ENCODE measurements around the gene CNTNAP2. TPM values are rescaled to one million over a fixed set of nuclear protein-coding genes. Genes with fewer than 3 reads are reported as not detected.

Gene CNTNAP2
- total RNA-seq, 2 donors from 2014 or later, result 4.4 to 8.5 TPM

DNA sequence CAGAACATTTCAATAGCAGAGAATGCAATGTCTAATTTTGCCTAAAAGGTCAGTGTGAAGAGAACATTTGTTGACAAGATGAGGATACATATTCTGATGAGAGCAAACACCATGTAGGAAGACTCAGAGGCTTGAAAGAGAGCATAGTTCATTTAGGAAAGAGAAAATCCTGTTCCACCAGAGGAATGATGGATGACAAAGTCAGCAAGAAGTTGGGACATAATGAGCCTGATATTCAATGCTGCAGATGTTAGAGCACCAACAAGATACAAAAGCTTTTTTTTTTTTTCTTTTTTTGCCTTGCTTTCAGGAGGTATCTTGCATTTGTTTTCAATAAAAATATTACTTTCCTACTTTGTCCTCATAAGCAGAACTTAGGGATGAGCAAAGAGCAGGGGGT is 1522.0 kb downstream of the CNTNAP2 start:
- intact Hi-C loops (cut with DNase I), result no loop called here

DNA sequence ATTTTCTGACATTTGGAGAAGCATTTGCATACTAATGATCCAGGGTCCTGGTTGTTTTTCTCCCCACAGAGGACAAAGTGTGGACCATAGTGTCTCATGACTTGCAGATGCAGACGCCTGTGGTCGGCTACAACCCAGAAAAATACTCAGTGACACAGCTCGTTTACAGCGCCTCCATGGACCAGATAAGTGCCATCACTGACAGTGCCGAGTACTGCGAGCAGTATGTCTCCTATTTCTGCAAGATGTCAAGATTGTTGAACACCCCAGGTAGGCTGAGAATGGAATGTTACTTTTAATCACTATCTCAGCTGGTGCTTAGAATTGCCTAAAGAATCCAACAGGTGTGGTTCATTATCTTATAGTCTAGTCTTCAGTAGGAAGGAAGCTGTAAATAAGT is 1522.4 kb downstream of the CNTNAP2 start:
- Histone ChIP-seq H3K27ac (no peak overlapping the region), H3K9me3 (no peaks in the 10 kb centered on the region), H3K4me3 (no peak overlapping the region), H3K9ac (ENCODE audit: low read depth in 2 of 2, low read length in 2 of 2) (no peak overlapping the region), H3K4me1 (no peaks in the 10 kb centered on the region), H3K36me3 (no peaks in the 10 kb centered on the region), H3K27me3 (no peaks in the 10 kb centered on the region)
- no peak for TF ChIP-seq CTCF (IDR thresholded peaks at IDR 0.05)
- intact Hi-C loops (cut with DNase I), result no loop called here
- DNase-seq, result no peak

More for the DNA sequence above, 1522.0 kb downstream of the CNTNAP2 start:
- no peak for TF ChIP-seq CTCF (IDR thresholded peaks at IDR 0.05)
- no peak overlapping the region for H3K4me3 ChIP-seq
- no peak overlapping the region for H3K9ac ChIP-seq (ENCODE audit: low read depth in 2 of 2, low read length in 2 of 2)
- H3K36me3 ChIP-seq, result no peaks in the 10 kb centered on the region
- no peaks in the 10 kb centered on the region for H3K27me3 ChIP-seq
- H3K4me1 ChIP-seq, result no peaks in the 10 kb centered on the region
- DNase-seq, result no peak
- no peaks in the 10 kb centered on the region for H3K9me3 ChIP-seq
- no peak overlapping the region for H3K27ac ChIP-seq

GRCh38 chr7:147639751-147640150 is 1523.2 kb downstream of the CNTNAP2 start:
- intact Hi-C loops (cut with DNase I), result no loop called here
- no peak overlapping the region for H3K9ac ChIP-seq (ENCODE audit: low read depth in 2 of 2, low read length in 2 of 2)
- H3K4me1 ChIP-seq, result no peaks in the 10 kb centered on the region
- no peaks in the 10 kb centered on the region for H3K9me3 ChIP-seq
- H3K27ac ChIP-seq, result no peak overlapping the region
- no peaks in the 10 kb centered on the region for H3K36me3 ChIP-seq
- no peak overlapping the region for H3K4me3 ChIP-seq
- H3K27me3 ChIP-seq, result no peaks in the 10 kb centered on the region
- no peak for TF ChIP-seq CTCF (IDR thresholded peaks at IDR 0.05)
- no peak for DNase-seq

- Histone ChIP-seq H3K4me3 (no peak overlapping the region), H3K9me3 (no peaks in the 10 kb centered on the region), H3K27me3 (no peaks in the 10 kb centered on the region), H3K4me1 (no peaks in the 10 kb centered on the region), H3K36me3 (no peaks in the 10 kb centered on the region), H3K9ac (ENCODE audit: low read depth in 2 of 2, low read length in 2 of 2) (no peak overlapping the region), H3K27ac (no peak overlapping the region)
- intact Hi-C loops (cut with DNase I), result no loop called here
- no peak for TF ChIP-seq CTCF (IDR thresholded peaks at IDR 0.05)
- no peak for DNase-seq
Measured at GRCh38 chr7:147640821-147641220, 1524.2 kb downstream of the CNTNAP2 start.

GRCh38 chr7:147646568-147646967 is 1530.0 kb downstream of the CNTNAP2 start:
- peak; percentile 49 for DNase-seq
- Histone ChIP-seq H3K4me1 (no peaks in the 10 kb centered on the region), H3K27me3 (no peaks in the 10 kb centered on the region), H3K9ac (ENCODE audit: low read depth in 2 of 2, low read length in 2 of 2) (no peak overlapping the region), H3K9me3 (no peaks in the 10 kb centered on the region), H3K4me3 (no peak overlapping the region), H3K36me3 (no peaks in the 10 kb centered on the region), H3K27ac (no peak overlapping the region)
- intact Hi-C loops (cut with DNase I), result no loop called here
- no peak for TF ChIP-seq CTCF (IDR thresholded peaks at IDR 0.05)

DNA sequence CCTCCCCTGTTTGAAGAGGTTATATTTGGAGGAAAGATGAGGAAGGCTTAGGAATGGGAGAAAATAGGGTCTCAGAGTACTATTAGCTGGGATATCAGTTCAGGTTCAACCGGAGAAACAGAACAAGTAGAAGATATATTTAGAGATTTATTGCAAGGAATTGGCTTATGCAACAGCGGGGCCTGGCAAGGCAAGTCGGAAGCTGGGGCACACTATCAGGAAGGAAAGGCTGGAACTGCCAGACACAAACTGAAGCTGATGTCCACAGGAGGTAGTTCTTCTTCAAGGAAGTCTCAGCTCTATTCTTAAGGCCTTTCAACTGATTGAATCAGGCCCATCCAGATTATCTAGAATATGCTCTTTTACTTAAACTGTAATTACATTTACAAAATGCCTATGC is 1534.4 kb downstream of the CNTNAP2 start:
- no peak for TF ChIP-seq CTCF (IDR thresholded peaks at IDR 0.05)

More for the DNA sequence above, 1534.4 kb downstream of the CNTNAP2 start:
- Histone ChIP-seq H3K9ac (ENCODE audit: low read depth in 2 of 2, low read length in 2 of 2) (no peak overlapping the region), H3K36me3 (no peaks in the 10 kb centered on the region), H3K27me3 (no peaks in the 10 kb centered on the region), H3K4me3 (no peak overlapping the region), H3K4me1 (no peaks in the 10 kb centered on the region), H3K9me3 (no peaks in the 10 kb centered on the region), H3K27ac (no peak overlapping the region)
- DNase-seq, result no peak
- intact Hi-C loops (cut with DNase I), result no loop called here
